ENCODE measurements around the gene RABL3.
"Not testable (repeated sequence)": the region's sequence is repeated elsewhere in the genome, so short reads cannot be mapped to it uniquely, and the experiment has no call there.

The RABL3 gene

DNA sequence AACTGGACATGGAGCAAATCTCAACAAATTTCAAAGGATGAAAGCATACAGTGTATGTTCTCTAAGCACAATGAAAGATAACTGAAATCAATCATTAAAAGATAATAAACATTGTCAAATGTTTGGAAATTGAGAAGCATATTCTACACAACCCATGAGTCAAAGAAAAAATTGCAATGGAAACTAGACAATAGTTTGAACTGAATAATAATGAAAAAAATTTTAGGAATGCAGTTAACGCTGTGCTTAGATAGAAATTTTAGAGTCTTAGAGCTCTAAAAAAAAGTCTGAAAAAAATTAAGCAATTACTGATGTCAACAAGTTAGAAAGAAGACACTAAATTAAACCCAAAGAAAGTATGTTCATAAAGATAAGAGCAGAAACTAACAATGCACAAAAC lies 15.5 kb downstream of the RABL3 start:
- H3K27ac ChIP-seq = no peak overlapping the region

DNA sequence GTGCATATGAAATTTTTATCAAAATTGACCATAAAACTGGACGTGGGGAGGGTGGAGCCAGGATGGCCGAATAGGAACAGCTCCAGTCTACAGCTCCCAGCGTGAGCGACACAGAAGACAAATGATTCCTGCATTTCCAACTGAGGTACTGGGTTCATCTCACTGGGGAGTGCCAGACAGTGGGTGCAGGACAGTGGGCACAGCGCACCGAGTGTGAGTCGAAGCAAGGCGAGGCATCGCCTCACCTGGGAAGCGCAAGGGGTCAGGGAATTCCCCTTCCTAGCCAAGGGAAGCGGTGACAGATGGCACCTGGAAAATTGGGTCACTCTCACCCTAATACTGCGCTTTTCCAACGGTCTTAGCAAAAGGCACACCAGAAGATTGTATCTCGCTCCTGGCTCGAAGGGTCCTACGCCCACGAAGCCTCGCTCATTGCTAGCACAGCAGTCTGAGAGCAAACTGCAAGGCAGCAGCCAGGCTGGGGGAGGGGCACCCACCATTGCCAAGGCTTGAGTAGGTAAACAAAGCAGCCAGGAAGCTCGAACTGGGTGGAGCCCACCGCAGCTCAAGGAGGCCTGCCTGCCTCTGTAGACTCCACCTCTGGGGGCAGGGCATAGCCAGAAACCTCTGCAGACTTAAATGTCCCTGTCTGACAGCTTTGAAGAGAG lies 23.0 kb downstream of the RABL3 start:
- not testable (repeated sequence) for H3K27ac ChIP-seq

More for the DNA sequence above, 15.5 kb downstream of the RABL3 start:
- TF ChIP-seq, protein P1, sequence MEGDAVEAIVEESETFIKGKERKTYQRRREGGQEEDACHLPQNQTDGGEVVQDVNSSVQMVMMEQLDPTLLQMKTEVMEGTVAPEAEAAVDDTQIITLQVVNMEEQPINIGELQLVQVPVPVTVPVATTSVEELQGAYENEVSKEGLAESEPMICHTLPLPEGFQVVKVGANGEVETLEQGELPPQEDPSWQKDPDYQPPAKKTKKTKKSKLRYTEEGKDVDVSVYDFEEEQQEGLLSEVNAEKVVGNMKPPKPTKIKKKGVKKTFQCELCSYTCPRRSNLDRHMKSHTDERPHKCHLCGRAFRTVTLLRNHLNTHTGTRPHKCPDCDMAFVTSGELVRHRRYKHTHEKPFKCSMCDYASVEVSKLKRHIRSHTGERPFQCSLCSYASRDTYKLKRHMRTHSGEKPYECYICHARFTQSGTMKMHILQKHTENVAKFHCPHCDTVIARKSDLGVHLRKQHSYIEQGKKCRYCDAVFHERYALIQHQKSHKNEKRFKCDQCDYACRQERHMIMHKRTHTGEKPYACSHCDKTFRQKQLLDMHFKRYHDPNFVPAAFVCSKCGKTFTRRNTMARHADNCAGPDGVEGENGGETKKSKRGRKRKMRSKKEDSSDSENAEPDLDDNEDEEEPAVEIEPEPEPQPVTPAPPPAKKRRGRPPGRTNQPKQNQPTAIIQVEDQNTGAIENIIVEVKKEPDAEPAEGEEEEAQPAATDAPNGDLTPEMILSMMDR (conservative IDR thresholded peaks at IDR 0.05) = no peak

DNA sequence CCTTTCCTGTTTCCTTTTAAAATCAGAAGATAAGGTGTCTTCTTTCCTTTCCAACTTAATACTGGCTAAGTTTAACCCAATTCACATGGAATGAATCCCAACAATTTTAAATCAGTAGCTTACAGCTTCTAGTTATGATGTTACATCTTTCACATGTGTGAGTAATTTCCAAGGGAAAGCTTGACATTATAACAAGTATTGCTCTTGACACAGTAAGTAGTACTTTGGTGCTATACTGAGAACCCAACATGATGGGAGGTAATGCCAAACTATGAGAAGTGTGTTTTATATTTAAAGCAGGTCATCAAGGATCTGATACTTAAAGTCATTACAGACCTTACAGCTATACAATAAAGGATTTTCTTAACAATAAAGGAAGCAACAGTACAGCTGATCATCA lies 29.1 kb downstream of the RABL3 start:
- TF ChIP-seq, protein P1 (conservative IDR thresholded peaks at IDR 0.05) = no peak
- no peak overlapping the region for H3K27ac ChIP-seq

DNA sequence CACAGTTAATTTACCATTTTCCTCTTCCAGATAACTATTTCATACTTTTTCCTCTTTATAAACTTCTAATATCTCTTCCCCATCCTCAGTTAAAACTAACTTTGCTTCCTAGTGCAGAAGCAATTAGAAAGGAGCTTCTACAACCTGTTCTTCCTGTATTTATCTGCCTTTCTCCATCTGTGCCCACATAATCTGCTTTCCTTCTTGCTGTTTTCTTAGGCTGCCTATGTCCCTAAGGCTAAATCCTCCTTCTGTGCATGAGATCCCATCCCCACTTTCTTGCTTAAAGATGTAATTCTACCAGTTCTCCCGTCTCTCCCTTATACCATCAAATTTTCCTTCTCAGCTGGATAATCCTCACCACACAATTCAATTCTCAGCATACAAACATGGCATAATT lies 31.9 kb downstream of the RABL3 start:
- H3K27ac ChIP-seq = no peak overlapping the region
- TF ChIP-seq, protein P1 (conservative IDR thresholded peaks at IDR 0.05) = no peak

DNA sequence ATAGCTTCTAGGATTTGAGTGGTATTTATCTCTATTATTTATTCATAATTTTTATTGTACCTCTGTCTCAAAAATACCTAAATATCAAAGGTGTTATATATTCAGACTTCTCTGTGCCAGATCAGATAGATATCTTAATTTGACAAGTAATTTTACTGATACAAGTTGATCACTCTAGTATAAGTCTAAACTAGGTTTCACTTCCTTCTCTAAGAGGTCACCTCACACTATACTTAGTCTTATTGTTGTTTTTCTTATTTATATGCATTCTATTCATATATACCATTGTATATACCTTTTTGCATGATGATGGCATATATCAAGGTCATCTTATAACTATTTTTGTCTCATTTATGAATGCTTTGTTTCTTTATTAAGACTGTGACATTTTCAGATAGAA lies 33.9 kb downstream of the RABL3 start:
- TF ChIP-seq, protein P1 (conservative IDR thresholded peaks at IDR 0.05) = no peak
- H3K27ac ChIP-seq = no peak overlapping the region

DNA sequence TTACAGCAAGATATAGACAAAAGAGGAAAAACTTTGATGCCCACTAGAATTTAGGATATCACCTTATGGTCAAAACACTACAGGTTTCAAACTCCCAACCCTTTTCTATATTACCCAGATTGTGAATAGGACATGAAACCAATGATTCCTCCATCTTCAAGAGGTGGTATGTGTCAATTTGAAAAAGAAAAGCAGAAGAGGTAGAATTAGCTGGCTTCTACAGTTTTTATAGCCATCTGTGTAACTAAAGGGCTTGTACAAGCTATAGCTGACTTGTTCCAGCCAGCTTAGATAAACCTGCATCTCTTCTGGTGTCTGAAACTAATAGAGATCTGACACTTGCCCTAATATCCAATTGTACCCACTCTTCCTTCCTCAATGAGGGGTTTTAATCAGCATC lies 35.4 kb downstream of the RABL3 start:
- TF ChIP-seq, protein P1 (conservative IDR thresholded peaks at IDR 0.05) = no peak
- peak overlapping the region; percentile 57 for H3K27ac ChIP-seq

DNA sequence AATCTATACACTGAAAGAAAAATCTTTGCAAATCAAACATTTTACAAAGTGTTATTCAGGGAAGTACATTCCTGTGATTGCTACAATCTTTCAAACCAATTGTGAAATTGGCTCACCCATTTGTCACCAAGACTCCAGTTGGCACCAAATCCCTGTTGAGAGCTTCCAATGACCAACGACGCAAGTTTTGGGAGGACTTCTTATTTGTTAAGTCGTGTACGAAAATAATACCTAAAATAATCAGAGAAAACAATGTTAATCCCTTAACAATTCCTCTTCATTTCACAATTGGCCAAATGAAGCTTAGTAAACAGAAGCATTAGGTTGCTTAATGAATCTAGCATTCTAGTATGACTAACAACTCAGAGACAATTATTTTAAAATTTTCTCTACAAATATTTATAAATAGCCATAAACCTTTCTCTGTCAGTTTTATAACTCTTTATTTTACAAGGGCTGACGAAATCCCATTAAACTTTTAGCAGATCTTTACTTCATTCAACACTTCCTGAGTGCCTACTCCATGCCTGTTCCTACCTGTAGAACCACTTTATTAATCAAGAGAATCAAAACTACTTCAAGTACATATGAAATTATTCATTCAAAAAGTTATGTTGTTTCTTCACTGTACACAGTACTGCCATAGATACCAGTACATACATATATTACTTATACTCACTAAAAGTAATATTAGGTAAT lies 36.3 kb downstream of the RABL3 start:
- TF ChIP-seq, protein P1 (conservative IDR thresholded peaks at IDR 0.05) = no peak
- H3K27ac ChIP-seq = peak overlapping the region; percentile 57

DNA sequence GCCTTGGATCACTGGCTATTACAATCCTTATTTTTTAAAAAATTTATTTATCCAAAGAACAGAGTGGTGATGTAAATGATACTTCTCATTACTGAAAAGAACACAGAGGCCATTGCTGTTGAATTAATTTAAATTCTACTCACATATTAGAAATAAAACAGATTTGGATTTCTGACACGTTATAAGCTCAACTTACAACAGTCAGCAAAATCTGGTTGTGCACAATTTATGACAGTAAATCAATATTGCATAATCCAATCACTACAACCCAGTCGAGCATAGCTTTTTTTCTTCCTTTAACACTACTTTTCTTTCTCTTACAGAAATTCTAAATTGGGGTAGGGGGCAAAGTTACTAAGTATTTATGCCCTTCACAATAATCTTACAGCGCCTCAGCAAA lies 43.0 kb downstream of the RABL3 start:
- H3K27ac ChIP-seq = no peak overlapping the region
- TF ChIP-seq, protein P1 (conservative IDR thresholded peaks at IDR 0.05) = no peak
